HTR-8/SVneo (cell line): ENCODE data around the gene NUP93.

Experiments used
- DNase-seq: peaks from one replicate; pipeline ENCODE4 v3.0.0; 2011; ENCODE audit warnings: low spot score, mixed read lengths; ENCODE audit not compliant: insufficient read length
- FAIRE-seq: peaks from 2 replicates; lab custom pipeline; 2011; peaks lifted over from hg19 to GRCh38; lab: Jason Lieb, UNC

NUP93 gene

GRCh38 chr16:56729735-56730662, at the start of gene NUP93:
Gene NUP93, plus strand, starts transcription at chr16:56730129. Its CDS starts 18,119 bp downstream, at chr16:56748248.
- FAIRE-seq (peak; percentile 66), DNase-seq (peak; percentile 89)

- DNase-seq (peak; percentile 88), FAIRE-seq (peak; percentile 63)
Observed at GRCh38 chr16:56681939-56682702, 47.8 kb upstream of the NUP93 start, which contains the start of gene MT1X. Gene MT1X, plus strand, starts transcription at chr16:56682470. Its CDS starts 71 bp downstream, at chr16:56682541.

DNA sequence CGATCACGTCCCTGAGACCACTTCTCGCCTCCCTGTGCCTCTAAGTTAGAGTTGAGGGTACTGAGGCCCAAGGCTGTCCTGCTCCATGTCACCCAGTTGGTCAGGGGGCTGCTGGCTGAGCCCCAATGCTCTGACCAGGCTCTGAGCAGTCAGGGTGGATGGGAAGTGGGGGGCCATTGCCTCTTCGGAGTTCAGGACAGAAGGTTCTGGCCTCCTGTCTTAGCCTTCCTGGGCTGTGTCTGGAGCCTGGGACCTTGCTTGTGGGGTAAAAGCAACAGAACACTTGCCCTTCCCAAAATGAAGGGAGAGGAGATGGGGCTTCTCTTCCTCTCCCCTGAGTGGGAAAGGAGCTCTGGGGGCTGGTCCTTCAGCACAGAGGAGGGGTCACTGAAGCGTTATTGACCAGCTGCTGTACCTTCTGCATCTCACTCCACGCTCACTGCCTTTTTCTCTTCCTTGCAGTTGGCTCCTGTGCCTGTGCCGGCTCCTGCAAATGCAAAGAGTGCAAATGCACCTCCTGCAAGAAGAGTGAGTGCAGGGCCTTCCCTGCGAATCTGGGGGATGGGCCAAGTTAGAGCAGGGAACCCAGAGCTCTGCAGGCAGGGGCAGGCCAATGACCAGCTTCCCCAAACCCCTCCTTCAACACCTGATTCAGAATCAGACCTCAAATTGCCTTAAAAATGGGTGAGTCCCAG, 47.1 kb upstream of the NUP93 start:
- FAIRE-seq: no peak
- DNase-seq: no peak

DNA sequence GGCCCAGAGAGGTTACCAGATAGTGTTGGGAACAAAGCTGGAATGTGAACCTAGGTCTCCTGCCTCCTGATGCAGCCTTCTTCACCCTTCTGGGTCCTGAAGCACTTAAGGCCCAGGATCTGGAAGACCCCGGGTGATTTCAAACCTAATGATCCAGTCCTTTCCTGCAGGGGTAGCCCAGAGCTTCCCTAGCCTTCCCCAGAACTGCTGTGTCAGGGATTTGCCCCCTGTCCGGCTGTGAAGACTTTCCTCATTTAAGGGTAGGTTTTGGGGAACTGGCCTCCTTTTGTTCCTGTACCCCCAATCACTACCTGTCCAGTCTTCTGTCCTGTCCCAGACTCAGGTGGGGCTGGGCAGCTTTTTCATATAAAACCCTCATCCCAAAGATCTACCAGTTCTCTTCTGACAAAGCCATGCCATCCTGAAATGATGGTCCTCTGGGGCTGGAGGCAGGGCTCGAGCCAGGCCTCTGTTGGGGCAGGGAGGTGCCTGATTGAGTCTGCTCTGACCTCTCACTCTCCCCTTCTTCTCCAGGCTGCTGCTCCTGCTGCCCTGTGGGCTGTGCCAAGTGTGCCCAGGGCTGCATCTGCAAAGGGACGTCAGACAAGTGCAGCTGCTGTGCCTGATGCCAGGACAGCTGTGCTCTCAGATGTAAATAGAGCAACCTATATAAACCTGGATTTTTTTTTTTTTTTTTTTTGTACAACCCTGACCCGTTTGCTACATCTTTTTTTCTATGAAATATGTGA, 46.3 kb upstream of the NUP93 start:
- DNase-seq (no peak), FAIRE-seq (no peak)

GRCh38 chr16:56684256-56684925, 45.5 kb upstream of the NUP93 start:
- FAIRE-seq (no peak), DNase-seq (no peak)

DNA sequence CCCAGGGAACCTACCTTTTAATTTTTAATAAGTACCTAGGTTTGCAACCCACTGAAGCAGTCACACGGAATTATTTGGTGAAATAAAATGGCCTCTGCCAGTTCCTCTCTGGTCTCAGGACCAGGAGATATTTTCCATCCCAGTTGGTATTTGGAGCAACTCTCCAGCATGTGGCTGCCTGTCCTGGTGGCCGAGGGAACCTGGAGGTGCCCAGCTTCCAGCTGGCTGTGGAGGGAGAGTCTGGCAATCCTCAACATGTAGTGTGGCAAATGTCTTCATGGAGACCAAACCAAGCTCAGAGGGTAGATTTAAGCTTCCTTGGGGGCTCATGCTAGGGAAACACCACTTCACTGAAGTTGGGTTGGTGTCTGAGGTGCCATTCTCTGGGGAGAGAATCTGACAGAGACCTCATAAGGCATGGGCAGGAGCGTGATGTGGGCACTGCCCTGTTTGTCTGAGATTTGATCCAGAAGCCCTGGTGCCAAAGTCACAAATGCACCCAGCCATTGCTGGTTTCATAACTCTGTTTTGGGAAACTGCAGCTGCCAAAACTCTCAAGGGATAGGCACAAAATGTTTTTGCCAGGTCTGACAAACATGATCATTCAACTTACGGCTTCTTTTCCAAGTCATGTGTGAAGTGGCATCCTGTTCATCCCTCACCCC, 44.9 kb upstream of the NUP93 start:
- DNase-seq (no peak), FAIRE-seq (no peak)

- DNase-seq: no peak
- FAIRE-seq: no peak
Observed at GRCh38 chr16:56686758-56687157, 43.2 kb upstream of the NUP93 start.

DNA sequence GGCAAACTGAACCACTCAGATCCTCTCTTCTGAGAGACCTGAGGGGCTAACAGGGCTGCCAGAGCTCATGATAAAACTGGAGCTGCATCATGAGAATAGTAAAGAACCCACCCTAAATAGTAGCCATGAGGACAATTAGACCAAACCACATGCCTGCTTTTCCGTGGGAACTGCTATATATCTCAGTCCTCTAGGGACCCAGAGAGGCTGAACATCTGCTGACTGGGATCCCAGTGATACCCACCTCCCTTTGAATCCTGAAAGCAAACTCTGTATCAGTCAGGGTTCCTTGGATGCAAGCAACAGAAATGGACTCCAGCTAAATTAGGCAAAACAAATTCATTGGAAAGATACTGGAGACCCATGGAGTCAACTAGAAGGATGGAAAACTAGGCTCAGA, 41.2 kb upstream of the NUP93 start:
- DNase-seq: no peak

DNA sequence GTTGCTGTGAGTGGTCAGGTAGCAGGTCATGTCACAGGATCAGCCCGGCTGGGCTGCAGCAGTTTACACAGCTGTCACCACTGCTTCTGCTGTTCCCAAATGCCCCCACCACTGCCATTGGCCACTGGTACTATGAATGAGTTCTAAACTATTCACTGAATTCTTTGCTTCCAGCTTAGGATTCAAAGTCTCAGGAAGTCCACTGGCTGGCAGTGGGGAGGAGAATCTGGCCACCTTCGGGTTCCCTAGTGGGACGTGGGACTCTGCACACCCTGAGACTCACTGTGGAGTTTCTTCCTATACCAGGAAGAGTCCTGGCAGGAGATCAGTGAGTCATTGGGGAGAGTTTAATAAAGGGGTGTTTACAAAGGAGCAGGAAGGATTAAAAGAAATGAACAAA, 40.8 kb upstream of the NUP93 start:
- FAIRE-seq (no peak), DNase-seq (no peak)

More for the DNA sequence above, 41.2 kb upstream of the NUP93 start:
- no peak for FAIRE-seq

DNA sequence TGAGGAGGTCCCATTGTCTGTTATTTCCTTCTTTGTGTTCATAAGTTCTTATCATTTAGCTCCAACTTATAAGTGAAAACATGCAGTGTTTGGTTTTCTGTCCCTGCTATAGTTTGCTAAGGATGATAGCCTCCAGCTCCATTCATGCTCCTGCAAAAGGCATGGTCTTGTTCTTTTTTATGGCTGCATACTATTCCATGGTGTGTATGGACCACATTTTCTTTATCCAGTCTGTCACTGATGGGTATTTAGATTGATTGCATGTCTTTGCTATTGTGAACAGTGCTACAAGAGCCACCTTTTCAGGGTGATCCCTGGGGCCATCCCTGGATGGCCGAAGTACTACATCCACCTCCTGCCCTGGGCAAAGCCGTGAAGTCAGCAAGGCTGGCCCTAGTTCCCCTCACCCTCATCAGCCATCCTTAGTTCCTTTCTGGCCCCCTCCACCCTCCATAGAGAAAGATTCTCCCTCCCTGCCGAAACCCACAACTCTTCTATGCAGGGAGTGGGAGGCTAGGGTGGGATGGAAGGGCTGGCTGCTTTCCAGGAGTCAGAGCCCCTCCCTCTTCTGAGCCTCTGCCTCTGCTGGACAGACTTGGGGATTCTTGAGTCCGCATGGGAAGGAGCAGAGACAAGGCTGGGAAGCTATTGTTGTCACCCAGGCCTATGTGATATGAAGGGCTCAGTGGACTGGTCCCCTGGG, 39.4 kb upstream of the NUP93 start:
- DNase-seq (no peak), FAIRE-seq (no peak)

DNA sequence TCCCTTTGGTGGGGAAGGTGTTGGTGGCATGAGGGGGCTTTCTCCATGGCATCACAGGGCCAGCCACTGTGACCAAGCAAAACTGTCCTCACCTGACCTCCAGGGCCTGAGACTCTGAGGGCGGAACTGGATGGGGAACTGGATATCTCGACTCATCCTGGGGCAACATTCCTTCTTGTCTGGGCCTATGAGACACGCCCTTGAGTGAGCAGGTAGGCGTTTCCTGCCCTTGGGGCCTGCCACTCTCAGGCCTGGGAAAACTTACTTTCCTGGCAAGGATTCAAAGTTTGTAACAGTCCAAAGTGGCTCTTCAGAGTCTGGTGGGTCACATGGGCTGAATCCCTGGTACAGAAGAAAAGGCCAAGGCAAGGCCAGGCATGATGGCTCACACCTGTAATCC, 38.0 kb upstream of the NUP93 start:
- FAIRE-seq: peak; percentile 96

DNA sequence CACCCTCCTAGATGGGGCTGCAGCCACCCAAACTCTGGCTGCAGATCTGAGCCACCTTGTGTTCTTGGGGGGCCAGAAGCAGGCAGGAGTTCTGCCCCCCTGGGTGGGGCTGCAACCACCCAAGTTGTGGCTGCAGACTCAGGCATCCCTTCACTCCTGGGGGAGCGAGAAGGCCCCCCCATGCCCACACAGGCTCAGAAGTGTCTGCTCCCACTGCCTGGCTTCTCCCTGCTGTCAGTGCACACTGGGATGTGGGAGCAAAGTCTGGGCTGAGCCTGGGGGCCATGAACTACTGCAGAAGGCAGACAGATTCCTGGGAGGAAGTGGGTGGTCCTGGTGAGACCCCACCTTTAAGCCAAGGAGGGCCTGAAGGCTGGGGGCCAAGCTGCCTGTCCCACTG, 34.7 kb upstream of the NUP93 start:
- DNase-seq: no peak
- no peak for FAIRE-seq

More for the DNA sequence above, 38.0 kb upstream of the NUP93 start:
- peak; percentile 89 for DNase-seq

DNA sequence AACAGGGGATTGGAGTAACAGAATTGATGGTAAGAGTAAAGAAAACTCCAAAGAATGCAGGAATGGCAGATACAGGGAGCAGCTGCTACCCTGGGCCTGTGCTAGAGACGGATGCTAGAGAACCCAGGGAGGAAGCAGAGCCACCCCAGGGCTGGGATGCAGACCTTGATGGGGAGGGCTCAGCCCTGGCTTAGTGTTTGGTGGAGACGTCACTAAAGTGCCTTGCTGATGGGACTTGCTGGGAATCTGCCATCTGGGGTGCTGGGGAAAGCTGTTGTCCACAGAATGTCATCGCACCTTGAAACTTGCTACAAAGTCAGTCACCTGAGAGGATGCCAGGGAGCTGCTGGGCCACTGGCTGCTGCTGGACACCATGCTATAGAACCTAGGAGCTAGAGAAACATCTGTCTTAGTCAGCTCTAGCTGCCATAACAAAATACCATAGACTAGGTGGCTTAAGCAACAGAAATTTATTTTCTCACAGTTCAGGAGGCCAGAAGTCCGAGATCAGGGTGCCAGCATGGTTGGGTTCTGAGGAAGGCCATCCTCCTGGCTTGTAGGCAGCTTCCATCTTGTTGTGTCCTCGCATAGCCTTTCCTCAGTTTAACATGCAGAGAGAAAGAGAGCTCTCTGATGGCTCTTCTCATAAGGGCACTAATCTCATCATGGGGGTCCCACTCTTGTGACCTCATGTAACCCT, 32.3 kb upstream of the NUP93 start:
- FAIRE-seq (peak; percentile 84), DNase-seq (no peak)

GRCh38 chr16:56700195-56700594, 29.7 kb upstream of the NUP93 start:
- FAIRE-seq: no peak
- DNase-seq: no peak

DNA sequence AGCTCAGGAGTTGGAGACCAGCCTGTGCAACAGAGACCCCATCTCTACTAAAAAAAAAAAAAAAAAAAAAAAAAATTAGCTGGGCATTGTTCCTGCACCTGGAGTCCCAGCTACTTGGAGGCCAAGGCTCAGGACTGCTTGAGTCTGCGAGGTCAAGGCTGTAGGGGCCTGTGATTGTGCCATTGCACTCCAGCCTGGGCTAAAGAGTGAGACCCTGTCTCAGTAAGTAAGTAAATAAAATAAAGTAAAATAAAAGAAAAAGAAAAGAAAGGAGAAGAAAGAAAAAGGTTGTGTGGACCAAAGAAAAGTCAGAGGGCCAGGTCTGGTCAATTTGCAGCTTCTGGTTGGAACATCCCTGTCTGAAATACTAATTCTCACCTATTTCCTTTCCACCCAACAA, 29.3 kb upstream of the NUP93 start:
- DNase-seq (no peak), FAIRE-seq (no peak)

- no peak for DNase-seq
- FAIRE-seq: peak; percentile 42
Observed at GRCh38 chr16:56701534-56701933, 28.4 kb upstream of the NUP93 start.

DNA sequence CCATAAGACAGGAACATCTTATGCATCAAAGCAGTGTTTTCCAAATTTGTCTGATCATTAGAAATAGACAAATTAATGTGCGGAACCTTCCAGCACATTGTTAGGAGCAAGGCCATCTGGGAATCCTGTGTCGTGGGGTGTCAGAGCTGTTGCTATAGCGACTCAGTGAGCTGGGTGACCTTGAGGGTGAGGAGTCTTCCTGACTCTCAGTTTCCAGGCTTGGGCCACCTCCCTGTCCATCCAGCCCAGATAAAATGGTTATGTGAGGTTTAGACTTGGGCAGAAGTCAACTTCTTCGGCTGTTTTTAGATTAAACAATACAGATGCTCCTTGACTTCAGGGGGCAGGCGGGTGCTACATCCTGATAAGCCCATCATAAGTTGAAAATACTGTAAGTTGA, 27.1 kb upstream of the NUP93 start:
- FAIRE-seq: no peak

More for the DNA sequence above, 27.1 kb upstream of the NUP93 start:
- no peak for DNase-seq
